ENCODE measurements around the gene TACC2. TPM values are rescaled to one million over a fixed set of nuclear protein-coding genes. Genes with fewer than 3 reads are reported as not detected.

TACC2 gene
- total and polyA plus RNA-seq, 9 of the 15 experiments (the other 6 are each of a cell fraction or from before 2014, with no cell fraction given) = under 0.01 to 0.35 (median 0.03) TPM; not detected in 6

DNA sequence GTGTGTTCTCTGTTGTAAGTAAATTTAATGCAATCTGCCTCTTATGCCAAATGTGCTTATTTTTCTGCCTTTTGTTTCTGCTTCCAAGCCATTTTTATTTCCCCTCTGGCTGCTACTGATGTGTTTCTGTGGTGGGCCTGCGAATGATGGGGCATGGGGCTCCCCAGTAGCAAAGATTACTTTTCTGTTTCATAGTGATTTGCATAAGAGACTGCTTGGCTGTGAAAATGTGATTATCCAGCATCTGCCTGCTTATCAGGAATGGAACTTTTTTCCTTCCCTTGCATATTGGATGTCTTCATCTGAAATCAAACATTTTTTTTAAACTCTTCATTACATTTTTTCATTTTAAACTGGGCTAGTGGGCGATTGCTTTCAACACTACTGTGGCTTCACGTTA lies 224.4 kb downstream of the TACC2 start (continued):
- TF ChIP-seq RBM14 (IDR thresholded peaks at IDR 0.05; ENCODE audit: borderline replicate concordance, insufficient read depth, low read depth, low read length) = no peak
- TF ChIP-seq, protein P1, sequence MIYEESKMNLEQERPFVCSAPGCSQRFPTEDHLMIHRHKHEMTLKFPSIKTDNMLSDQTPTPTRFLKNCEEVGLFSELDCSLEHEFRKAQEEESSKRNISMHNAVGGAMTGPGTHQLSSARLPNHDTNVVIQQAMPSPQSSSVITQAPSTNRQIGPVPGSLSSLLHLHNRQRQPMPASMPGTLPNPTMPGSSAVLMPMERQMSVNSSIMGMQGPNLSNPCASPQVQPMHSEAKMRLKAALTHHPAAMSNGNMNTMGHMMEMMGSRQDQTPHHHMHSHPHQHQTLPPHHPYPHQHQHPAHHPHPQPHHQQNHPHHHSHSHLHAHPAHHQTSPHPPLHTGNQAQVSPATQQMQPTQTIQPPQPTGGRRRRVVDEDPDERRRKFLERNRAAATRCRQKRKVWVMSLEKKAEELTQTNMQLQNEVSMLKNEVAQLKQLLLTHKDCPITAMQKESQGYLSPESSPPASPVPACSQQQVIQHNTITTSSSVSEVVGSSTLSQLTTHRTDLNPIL (CRISPR knock-in tag; IDR thresholded peaks at IDR 0.05) = no peak
- no peak for TF ChIP-seq ZNF785 (CRISPR knock-in tag; IDR thresholded peaks at IDR 0.05)
- no peak for TF ChIP-seq MAFK (IDR thresholded peaks at IDR 0.05; ENCODE audit: low read length)
- no peak for TF ChIP-seq CBFA2T2 (conservative IDR thresholded peaks at IDR 0.05)
- TF ChIP-seq, protein P2, sequence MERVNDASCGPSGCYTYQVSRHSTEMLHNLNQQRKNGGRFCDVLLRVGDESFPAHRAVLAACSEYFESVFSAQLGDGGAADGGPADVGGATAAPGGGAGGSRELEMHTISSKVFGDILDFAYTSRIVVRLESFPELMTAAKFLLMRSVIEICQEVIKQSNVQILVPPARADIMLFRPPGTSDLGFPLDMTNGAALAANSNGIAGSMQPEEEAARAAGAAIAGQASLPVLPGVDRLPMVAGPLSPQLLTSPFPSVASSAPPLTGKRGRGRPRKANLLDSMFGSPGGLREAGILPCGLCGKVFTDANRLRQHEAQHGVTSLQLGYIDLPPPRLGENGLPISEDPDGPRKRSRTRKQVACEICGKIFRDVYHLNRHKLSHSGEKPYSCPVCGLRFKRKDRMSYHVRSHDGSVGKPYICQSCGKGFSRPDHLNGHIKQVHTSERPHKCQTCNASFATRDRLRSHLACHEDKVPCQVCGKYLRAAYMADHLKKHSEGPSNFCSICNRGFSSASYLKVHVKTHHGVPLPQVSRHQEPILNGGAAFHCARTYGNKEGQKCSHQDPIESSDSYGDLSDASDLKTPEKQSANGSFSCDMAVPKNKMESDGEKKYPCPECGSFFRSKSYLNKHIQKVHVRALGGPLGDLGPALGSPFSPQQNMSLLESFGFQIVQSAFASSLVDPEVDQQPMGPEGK (CRISPR knock-in tag; IDR thresholded peaks at IDR 0.05; ENCODE audit: borderline replicate concordance) = no peak
- TF ChIP-seq, protein P3, sequence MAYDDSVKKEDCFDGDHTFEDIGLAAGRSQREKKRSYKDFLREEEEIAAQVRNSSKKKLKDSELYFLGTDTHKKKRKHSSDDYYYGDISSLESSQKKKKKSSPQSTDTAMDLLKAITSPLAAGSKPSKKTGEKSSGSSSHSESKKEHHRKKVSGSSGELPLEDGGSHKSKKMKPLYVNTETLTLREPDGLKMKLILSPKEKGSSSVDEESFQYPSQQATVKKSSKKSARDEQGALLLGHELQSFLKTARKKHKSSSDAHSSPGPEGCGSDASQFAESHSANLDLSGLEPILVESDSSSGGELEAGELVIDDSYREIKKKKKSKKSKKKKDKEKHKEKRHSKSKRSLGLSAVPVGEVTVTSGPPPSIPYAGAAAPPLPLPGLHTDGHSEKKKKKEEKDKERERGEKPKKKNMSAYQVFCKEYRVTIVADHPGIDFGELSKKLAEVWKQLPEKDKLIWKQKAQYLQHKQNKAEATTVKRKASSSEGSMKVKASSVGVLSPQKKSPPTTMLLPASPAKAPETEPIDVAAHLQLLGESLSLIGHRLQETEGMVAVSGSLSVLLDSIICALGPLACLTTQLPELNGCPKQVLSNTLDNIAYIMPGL (CRISPR knock-in tag; IDR thresholded peaks at IDR 0.05) = no peak
- TF ChIP-seq PURB (CRISPR knock-in tag; IDR thresholded peaks at IDR 0.05; ENCODE audit: low read depth) = no peak
- TF ChIP-seq ELK3 (CRISPR knock-in tag; IDR thresholded peaks at IDR 0.05) = no peak
- no peak for TF ChIP-seq SMARCB1 (IDR thresholded peaks at IDR 0.05; ENCODE audit: insufficient read length, low read depth)
- TF ChIP-seq ZNF12 (CRISPR knock-in tag; IDR thresholded peaks at IDR 0.05) = no peak
- TF ChIP-seq ZNF146 (CRISPR knock-in tag; IDR thresholded peaks at IDR 0.05; ENCODE audit: unreplicated experiment) = no peak
